Psoas muscle (tissue), 8 donors: ENCODE results near the gene TNIK. TPM values are rescaled to one million over a fixed set of nuclear protein-coding genes. Genes with fewer than 3 reads are reported as not detected.
A peak's percentile ranks its signal among the peaks of the same experiment; 100 is the strongest.

ENCODE experiments used
- ATAC-seq, 4 donors: fragments of 200-7000 bp; cut with Tn5 transposase; one replicate each; pipeline ENCODE4 v1.9.1; 2020; ENCODE audit warnings: moderate library complexity in 3 of 4, mild to moderate bottlenecking in 2 of 4
- DNase-seq, 2 donors: peaks; one replicate each; pipeline ENCODE4 v3.0.0-alpha.2; 2020
- H3K27ac ChIP-seq: fragments of 200-600 bp; one replicate; pipeline ENCODE4 v1.8.0; 2022
- H3K27me3 ChIP-seq, 3 donors: fragments of 200-600 bp in 1 of 3; one replicate each; pipeline versions ENCODE4 v1.6.1 to v1.8.0; 2013 to 2022; ENCODE audit warnings: low read length in 2 of 3, mild to moderate bottlenecking in 2 of 3, moderate library complexity in 1 of 3; ENCODE audit not compliant: insufficient read depth in 3 of 3
- H3K36me3 ChIP-seq, 2 donors: fragments of 200-600 bp in 1 of 2; one replicate each; pipeline versions ENCODE4 v1.6.1 to v1.8.0; 2013 to 2022; ENCODE audit warnings: low read depth in 1 of 2, mild to moderate bottlenecking in 1 of 2, moderate library complexity in 1 of 2; ENCODE audit not compliant: insufficient read depth in 1 of 2
- H3K4me1 ChIP-seq: fragments of 200-600 bp; one replicate; pipeline ENCODE4 v1.8.0; 2022
- H3K4me3 ChIP-seq: fragments of 200-600 bp; one replicate; pipeline ENCODE4 v1.8.0; 2022; ENCODE audit warnings: mild to moderate bottlenecking
- H3K9me3 ChIP-seq: fragments of 200-600 bp; one replicate; pipeline ENCODE4 v1.8.0; 2022
- WGBS, 3 donors: extraction: QIAGEN DNeasy Blood & Tissue Kit; methylation state at CpG; one replicate each; pipeline versions ENCODE4 v1.1.6 to v1.1.7; 2013; 5-methylcytosine and 5-hydroxymethylcytosine counted together
- intact Hi-C, 2 donors: fragments of 100-400 bp; cut with DNase I; formaldehyde crosslinking; loops; one replicate each; pipeline versions ENCODE4 v1.11.0 to v1.14.2; 2022
- polyA plus RNA-seq, 3 donors: library from polyadenylated mRNA; stranded (reverse); fragments of 200-250 nt; gene quantifications; one replicate each; pipeline ENCODE4 v1.2.3, GENCODE V29; 2013
- total RNA-seq, 4 donors: library from RNA; stranded (reverse); fragmentation: NEBNext Ultra II Directional in 2 of 4; extraction: Animal tissue kit (Norgen Biotek cat#: 25700) in 2 of 4; gene quantifications; one replicate each; pipeline versions ENCODE4 v1.2.1 to v1.2.4, GENCODE V29; 2021 to 2023
- TF ChIP-seq, protein P1 (sequence below): fragments of 200-600 bp; IDR thresholded peaks from one replicate; pipeline ENCODE4 v1.8.0; 2022; ENCODE audit warnings: antibody characterized with exemption
- donor health status: healthy with polysubstance abuse.
- donor health status: DM: no; HTN: no; CAD: no; lungs with moderate emphysema.
- donor health status: Bipolar disorder and iron deficiency.
- donor health status: healthy.
- donor health status: DM: yes; HTN: yes; CAD: no.
- donor health status: DM: no; HTN: no; CAD: no.
- donor health status: DM: no; HTN: no; CAD: no.
- donor health status: DM: yes; HTN: yes; CAD: no.

TNIK gene
- total and polyA plus RNA-seq, 7 donors = 9.9 to 32.4 (median 12.5) TPM

DNA sequence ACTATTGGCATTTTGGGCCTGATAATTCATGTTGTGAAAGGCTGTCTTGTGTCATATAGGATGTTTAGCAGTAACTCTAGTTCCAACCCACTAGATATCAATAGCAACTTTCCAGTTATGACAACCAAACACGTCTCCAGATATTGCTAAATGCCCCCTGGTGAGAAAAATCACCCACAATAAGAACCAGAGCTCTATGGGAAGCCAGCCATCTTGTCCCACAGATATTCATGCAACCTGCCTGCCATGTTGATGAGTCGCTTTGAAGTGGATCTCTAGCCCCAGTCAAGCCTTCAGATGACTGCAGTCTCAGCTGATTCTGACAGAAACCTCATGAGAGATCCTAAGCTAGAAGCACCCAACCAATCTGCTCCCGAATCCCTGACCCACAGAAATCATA lies 5.6 kb upstream of the TNIK start:
- TF ChIP-seq, protein P1, sequence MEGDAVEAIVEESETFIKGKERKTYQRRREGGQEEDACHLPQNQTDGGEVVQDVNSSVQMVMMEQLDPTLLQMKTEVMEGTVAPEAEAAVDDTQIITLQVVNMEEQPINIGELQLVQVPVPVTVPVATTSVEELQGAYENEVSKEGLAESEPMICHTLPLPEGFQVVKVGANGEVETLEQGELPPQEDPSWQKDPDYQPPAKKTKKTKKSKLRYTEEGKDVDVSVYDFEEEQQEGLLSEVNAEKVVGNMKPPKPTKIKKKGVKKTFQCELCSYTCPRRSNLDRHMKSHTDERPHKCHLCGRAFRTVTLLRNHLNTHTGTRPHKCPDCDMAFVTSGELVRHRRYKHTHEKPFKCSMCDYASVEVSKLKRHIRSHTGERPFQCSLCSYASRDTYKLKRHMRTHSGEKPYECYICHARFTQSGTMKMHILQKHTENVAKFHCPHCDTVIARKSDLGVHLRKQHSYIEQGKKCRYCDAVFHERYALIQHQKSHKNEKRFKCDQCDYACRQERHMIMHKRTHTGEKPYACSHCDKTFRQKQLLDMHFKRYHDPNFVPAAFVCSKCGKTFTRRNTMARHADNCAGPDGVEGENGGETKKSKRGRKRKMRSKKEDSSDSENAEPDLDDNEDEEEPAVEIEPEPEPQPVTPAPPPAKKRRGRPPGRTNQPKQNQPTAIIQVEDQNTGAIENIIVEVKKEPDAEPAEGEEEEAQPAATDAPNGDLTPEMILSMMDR = no peak
- Histone ChIP-seq H3K27me3 (no peaks in the 10 kb centered on the region), H3K9me3 (no peaks in the 10 kb centered on the region), H3K27ac (no peak overlapping the region), H3K4me1 (peaks cover 5% of the 10 kb centered on the region), H3K36me3 (no peaks in the 10 kb centered on the region), H3K4me3 (no peak overlapping the region)
- intact Hi-C loops = no loop called here
- ATAC-seq = no peak
- no peak for DNase-seq
- 90 to 95% (median 92%) methylated on average over 3 of the region's 3 CpGs for WGBS, 3 donors

DNA sequence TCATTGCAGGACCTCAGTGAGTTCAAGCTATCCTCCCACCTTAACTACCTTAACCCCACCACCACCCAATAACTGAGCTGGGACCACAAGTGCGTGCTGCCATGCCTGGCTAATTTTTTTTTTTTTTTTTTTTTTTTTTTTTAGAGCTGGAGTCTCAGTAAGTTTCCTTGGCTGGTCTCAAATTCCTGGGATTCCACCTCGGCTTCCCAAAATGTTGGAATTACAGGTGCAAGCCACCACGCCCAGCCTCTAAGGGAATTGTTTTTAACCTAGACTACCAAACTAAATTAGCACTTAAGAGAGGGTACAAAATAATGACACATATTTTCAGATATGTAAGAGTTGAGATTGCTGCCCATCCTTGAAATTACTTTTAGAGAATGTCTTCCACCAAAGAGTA lies 4.3 kb upstream of the TNIK start:
- H3K27me3 ChIP-seq = no peaks in the 10 kb centered on the region
- H3K4me1 ChIP-seq = peaks cover 5% of the 10 kb centered on the region
- TF ChIP-seq, protein P1 = no peak
- no peak for DNase-seq
- 96% methylated on average over 3 of the region's 3 CpGs for WGBS, 3 donors
- intact Hi-C loops = loop anchor here in 1 of 2 donors (5.0 kb wide), 1 partner anchor 277 kb away; no protein-coding TSS in a partner anchor
- no peak overlapping the region for H3K4me3 ChIP-seq
- ATAC-seq = no peak
- H3K27ac ChIP-seq = no peak overlapping the region
- H3K9me3 ChIP-seq = no peaks in the 10 kb centered on the region
- H3K36me3 ChIP-seq = no peaks in the 10 kb centered on the region

GRCh38 chr3:171462224-171462623 lies 2.0 kb upstream of the TNIK start:
- no peaks in the 10 kb centered on the region for H3K27me3 ChIP-seq
- DNase-seq (no peak), ATAC-seq (no peak)
- H3K4me1 ChIP-seq = peaks cover 5% of the 10 kb centered on the region
- WGBS, 3 donors = 65 to 88% (median 68%) methylated on average over 1 of the region's 1 CpG
- TF ChIP-seq, protein P1 = no peak
- no peak overlapping the region for H3K4me3 ChIP-seq
- intact Hi-C loops = loop anchor here in 1 of 2 donors (5.0 kb wide), 1 partner anchor 275 kb away; no protein-coding TSS in a partner anchor
- H3K27ac ChIP-seq = no peak overlapping the region
- H3K36me3 ChIP-seq = no peaks in the 10 kb centered on the region
- H3K9me3 ChIP-seq = no peaks in the 10 kb centered on the region

DNA sequence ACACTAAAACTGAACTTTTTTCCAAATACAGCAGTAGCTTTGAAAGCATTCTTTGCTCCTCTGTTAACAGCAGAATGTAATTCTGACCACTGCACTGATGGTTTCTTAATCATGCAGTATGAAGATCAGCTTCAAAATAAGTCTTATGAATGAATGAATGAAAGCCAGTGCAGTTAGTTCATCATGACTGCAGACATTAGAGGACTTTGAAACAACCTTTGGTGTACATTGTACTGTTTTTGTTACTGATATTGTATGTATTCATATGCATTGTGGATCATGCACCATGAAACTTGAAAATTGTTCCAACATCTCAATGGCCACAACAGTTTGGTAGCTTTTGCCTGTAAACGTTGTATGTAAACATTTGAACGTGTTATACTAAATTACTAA lies 1.3 kb upstream of the TNIK start:
- H3K4me3 ChIP-seq = peak overlapping the region; percentile 79
- H3K4me1 ChIP-seq = peaks cover 12% of the 10 kb centered on the region
- H3K27me3 ChIP-seq = no peaks in the 10 kb centered on the region
- ATAC-seq = no peak
- 27 to 42% (median 40%) methylated on average over 2 of the region's 2 CpGs for WGBS, 3 donors
- no peaks in the 10 kb centered on the region for H3K9me3 ChIP-seq
- DNase-seq = no peak
- TF ChIP-seq, protein P1 = no peak
- intact Hi-C loops = loop anchor here in 1 of 2 donors (5.0 kb wide), 1 partner anchor 274 kb away; no protein-coding TSS in a partner anchor
- H3K36me3 ChIP-seq = no peaks in the 10 kb centered on the region
- H3K27ac ChIP-seq = peak overlapping the region; percentile 87
